ENCODE data around the gene GRB14.

The GRB14 gene

DNA sequence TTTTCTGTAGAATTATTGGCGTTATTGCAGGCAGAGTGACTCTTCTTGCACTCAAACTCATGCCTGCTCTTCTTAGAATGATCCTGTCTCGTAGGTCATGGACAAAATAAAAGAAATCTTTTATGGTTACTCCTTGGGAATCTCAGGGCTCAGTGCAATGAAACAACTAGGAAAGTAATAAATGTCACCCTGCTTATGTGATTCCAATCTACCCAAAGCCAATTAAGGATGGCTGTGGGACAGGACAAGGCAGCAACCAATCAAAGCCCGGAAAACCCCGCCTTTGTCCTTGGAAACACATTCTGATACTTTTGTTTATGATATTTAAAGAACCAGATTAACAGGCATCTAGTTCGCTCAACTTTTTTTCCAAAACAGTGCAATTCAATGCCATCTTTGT, 53.0 kb downstream of the GRB14 start:
- DNase-seq (ENCODE audit: low read depth, low spot score), result no peak
- POLR2A ChIA-PET, result no interaction called here
- CTCF ChIA-PET, result interaction anchor here (1.1 to 2.3 kb wide), 2 partner anchors 8 to 32 kb away, joined by 3 to 21 read pairs; no protein-coding TSS in a partner anchor
- TF ChIP-seq, protein P1, sequence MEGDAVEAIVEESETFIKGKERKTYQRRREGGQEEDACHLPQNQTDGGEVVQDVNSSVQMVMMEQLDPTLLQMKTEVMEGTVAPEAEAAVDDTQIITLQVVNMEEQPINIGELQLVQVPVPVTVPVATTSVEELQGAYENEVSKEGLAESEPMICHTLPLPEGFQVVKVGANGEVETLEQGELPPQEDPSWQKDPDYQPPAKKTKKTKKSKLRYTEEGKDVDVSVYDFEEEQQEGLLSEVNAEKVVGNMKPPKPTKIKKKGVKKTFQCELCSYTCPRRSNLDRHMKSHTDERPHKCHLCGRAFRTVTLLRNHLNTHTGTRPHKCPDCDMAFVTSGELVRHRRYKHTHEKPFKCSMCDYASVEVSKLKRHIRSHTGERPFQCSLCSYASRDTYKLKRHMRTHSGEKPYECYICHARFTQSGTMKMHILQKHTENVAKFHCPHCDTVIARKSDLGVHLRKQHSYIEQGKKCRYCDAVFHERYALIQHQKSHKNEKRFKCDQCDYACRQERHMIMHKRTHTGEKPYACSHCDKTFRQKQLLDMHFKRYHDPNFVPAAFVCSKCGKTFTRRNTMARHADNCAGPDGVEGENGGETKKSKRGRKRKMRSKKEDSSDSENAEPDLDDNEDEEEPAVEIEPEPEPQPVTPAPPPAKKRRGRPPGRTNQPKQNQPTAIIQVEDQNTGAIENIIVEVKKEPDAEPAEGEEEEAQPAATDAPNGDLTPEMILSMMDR (IDR thresholded peaks at IDR 0.05; ENCODE audit: insufficient read depth, low read length, missing control alignments), result no peak
- H3K4me3 ChIP-seq (ENCODE audit: low read depth, low read length), result no peak overlapping the region

DNA sequence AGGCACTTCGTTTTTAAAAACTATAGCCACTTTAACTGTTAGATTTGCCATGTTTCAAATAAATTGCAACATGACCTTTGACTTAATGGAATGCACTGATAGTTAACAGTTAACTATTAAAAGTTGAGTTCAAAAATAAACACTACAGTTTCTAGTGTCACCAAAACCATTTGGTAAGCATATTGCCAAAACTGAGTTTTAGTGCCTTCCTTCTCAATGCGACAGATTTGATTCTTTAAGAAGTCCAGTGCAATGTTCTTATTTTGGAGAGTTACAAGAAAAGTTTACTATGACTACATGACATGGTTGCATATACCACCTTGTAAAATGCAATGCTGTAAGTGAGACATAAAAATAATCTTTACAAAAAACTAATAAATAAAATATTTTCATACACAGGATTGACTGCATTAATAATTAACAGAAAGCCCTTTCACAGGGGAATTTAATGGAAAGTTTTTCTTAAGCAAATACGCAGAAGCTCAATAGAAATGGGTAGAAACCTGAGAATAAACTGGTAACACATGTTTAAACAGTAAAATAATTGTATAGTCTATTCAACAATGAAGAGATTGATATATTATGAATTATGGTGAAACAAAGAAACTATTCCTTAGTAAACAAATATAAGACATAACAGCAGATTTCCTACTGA, 53.8 kb downstream of the GRB14 start:
- ChIA-PET POLR2A (no interaction called here), CTCF (interaction anchor here (3.6 kb wide), 1 partner anchor 150 kb away, joined by 12 read pairs; no protein-coding TSS in a partner anchor)
- TF ChIP-seq, protein P1 (IDR thresholded peaks at IDR 0.05; ENCODE audit: insufficient read depth, low read length, missing control alignments), result no peak
- no peak for DNase-seq (ENCODE audit: low read depth, low spot score)
- H3K4me3 ChIP-seq (ENCODE audit: low read depth, low read length), result no peak overlapping the region

DNA sequence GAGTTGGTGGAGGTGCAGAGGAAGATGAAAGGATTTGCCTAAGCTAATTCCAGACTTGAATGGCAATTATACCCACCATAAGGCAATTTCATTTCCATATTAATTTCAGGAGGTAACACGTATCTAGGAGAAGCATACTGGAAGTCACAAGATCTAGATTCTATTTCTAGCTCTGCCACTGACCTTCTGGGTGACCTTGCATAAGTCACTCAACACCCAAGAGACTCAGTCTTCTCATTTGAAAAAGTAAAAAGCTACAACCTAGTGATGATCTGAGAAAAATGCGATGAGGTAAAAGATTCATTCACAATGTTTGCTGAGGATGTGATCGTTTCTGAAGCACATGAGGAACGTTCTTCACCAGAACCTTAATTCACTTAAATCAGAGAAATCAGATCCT, 55.9 kb downstream of the GRB14 start:
- TF ChIP-seq, protein P1 (IDR thresholded peaks at IDR 0.05; ENCODE audit: insufficient read depth, low read length, missing control alignments), result no peak
- no peak overlapping the region for H3K4me3 ChIP-seq (ENCODE audit: low read depth, low read length)
- DNase-seq (ENCODE audit: low read depth, low spot score), result no peak
- ChIA-PET CTCF (interaction anchor here (1.1 to 3.6 kb wide), 3 partner anchors 137 to 154 kb away, joined by 3 to 12 read pairs (median 4); no protein-coding TSS in a partner anchor), POLR2A (no interaction called here)

DNA sequence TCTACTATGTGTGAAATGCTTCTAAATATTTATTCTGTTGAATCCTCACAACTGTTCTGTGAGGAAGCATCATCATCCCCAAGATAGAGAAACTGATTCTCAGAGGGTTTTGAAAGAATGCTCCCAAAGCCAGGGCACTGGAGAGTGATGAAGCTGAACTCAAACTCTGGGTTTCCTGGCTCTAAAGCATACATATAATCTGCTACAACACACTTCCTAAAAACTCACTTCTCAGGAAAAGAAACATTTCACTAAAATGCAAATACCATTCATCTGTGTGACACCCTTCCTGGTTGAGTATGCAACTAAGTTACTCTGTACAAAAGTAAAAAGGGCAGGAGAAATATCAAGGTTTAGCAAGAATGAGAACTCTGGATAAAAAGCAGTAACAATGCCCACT, 58.6 kb downstream of the GRB14 start:
- H3K4me3 ChIP-seq (ENCODE audit: low read depth, low read length), result no peak overlapping the region
- ChIA-PET POLR2A (no interaction called here), CTCF (interaction anchor here (4.1 to 6.7 kb wide), 2 partner anchors 11 to 152 kb away, joined by 63 to 125 read pairs; no protein-coding TSS in a partner anchor)
- TF ChIP-seq, protein P1 (IDR thresholded peaks at IDR 0.05; ENCODE audit: insufficient read depth, low read length, missing control alignments), result no peak
- DNase-seq (ENCODE audit: low read depth, low spot score), result no peak

DNA sequence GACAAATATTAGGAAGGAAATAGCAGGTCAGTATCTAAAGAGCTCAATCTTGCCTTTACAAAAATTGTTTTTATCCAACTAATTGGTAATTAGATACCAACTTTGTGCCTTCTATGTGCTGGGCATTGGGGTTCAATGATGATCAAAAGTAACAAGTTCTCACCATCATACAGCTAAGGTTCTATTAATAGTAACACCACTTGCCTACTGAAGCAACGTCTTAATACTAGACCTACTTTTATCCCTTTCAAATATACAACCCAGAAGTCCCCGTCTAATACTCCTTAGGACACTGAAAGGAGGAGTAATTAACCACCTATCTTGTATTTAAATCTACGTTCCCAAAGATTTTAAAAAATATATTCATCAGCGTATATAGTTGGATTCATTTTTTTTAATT, 59.3 kb downstream of the GRB14 start:
- no peak for DNase-seq (ENCODE audit: low read depth, low spot score)
- POLR2A ChIA-PET, result no interaction called here
- no peak overlapping the region for H3K4me3 ChIP-seq (ENCODE audit: low read depth, low read length)
- CTCF ChIA-PET, result interaction anchor here (0.9 to 6.7 kb wide), 15 partner anchors 11 to 1407 kb away, joined by 3 to 125 read pairs (median 22); no protein-coding TSS in a partner anchor
- TF ChIP-seq, protein P1 (IDR thresholded peaks at IDR 0.05; ENCODE audit: insufficient read depth, low read length, missing control alignments), result no peak

DNA sequence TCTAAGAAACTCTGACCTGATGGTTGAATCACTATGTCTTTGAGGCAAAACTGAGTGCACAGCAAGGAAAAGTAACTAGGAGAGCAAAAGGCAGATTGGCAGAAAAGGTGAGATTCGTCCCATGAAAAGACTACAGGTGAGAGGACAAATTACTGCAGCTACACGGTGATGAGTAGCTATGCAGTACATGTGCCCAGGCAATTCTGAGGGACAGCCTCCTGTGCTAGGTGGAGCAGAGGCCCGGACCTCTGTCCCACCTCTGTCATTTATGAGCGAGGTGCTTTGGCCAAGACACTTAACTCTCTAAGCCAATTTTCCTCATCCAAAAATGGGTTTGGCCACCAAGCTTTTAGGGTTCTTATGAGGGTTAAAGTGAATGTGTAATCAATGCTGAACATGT, 59.9 kb downstream of the GRB14 start:
- no peak overlapping the region for H3K4me3 ChIP-seq (ENCODE audit: low read depth, low read length)
- ChIA-PET CTCF (interaction anchor here (0.9 to 6.7 kb wide), 21 partner anchors 10 to 1407 kb away, joined by 3 to 125 read pairs (median 10); no protein-coding TSS in a partner anchor), POLR2A (no interaction called here)
- TF ChIP-seq, protein P1 (IDR thresholded peaks at IDR 0.05; ENCODE audit: insufficient read depth, low read length, missing control alignments), result no peak
- no peak for DNase-seq (ENCODE audit: low read depth, low spot score)
